DOHH2 (cell line): ENCODE data around the gene YWHAB.
A peak's percentile ranks its signal among the peaks of the same experiment; 100 is the strongest.
"Not testable (repeated sequence)": the region's sequence is repeated elsewhere in the genome, so short reads cannot be mapped to it uniquely, and the experiment has no call there.

Experiments used
- H3F3A ChIP-seq: fragments of 200-600 bp; sonication (generic), shearing (Covaris generic); 2 replicates; pipeline ENCODE4 v1.6.0; 2016; ENCODE audit warnings: antibody characterized with exemption, mild to moderate bottlenecking; ENCODE audit not compliant: control insufficient read depth, insufficient read depth
- H3K27ac ChIP-seq: fragments of 200-600 bp; sonication (generic); 2 replicates; pipeline ENCODE4 v1.5.1; 2014; ENCODE audit warnings: low read depth, mild to moderate bottlenecking, low read length, moderate library complexity
- H3K27me3 ChIP-seq: fragments of 200-600 bp; sonication (generic); 2 replicates; pipeline ENCODE4 v1.6.1; 2014; ENCODE audit warnings: mild to moderate bottlenecking, low read length, mixed read lengths; ENCODE audit not compliant: control insufficient read depth
- H3K36me3 ChIP-seq: fragments of 200-600 bp; sonication (generic); 2 replicates; pipeline ENCODE4 v1.6.1; 2014; ENCODE audit warnings: mild to moderate bottlenecking, low read length, moderate library complexity, mixed read lengths; ENCODE audit not compliant: control insufficient read depth
- H3K4me1 ChIP-seq: fragments of 200-600 bp; sonication (generic); 2 replicates; pipeline ENCODE4 v1.6.1; 2014; ENCODE audit warnings: mild to moderate bottlenecking, low read length, mixed read lengths; ENCODE audit not compliant: control insufficient read depth
- H3K4me2 ChIP-seq: fragments of 200-600 bp; sonication (generic); 2 replicates; pipeline ENCODE4 v1.6.0; 2014; ENCODE audit warnings: mild to moderate bottlenecking, low read length, moderate library complexity
- H3K4me3 ChIP-seq: fragments of 200-600 bp; sonication (generic); 2 replicates; pipeline ENCODE4 v1.5.1; 2014; ENCODE audit warnings: mild to moderate bottlenecking, low read length, mixed read lengths
- H3K79me2 ChIP-seq: fragments of 200-600 bp; sonication (generic); 2 replicates; pipeline ENCODE4 v1.6.1; 2014; ENCODE audit warnings: mild to moderate bottlenecking, low read length, mixed read lengths; ENCODE audit not compliant: control insufficient read depth
- H3K9me2 ChIP-seq: fragments of 200-600 bp; sonication (generic); replicated peaks from 2 replicates; pipeline ENCODE4 v1.6.1; 2014; ENCODE audit warnings: mild to moderate bottlenecking, low read length, mixed read lengths; ENCODE audit not compliant: control insufficient read depth
- H3K9me3 ChIP-seq: fragments of 200-600 bp; sonication (generic); 2 replicates; pipeline ENCODE4 v1.6.1; 2014; ENCODE audit warnings: antibody characterized with exemption, low read length, mixed read lengths; ENCODE audit not compliant: control insufficient read depth, insufficient read depth
- H4K20me1 ChIP-seq: fragments of 200-600 bp; sonication (generic); 2 replicates; pipeline ENCODE4 v1.6.0; 2014; ENCODE audit warnings: low read depth, mild to moderate bottlenecking, antibody characterized with exemption, low read length, moderate library complexity; ENCODE audit not compliant: control insufficient read depth, insufficient read depth
- EZH2phosphoT487 ChIP-seq: fragments of 200-600 bp; sonication (generic); IDR thresholded peaks from 2 replicates; pipeline ENCODE4 v1.6.1; 2017; ENCODE audit warnings: borderline replicate concordance, mild to moderate bottlenecking, antibody characterized with exemption, low read length, moderate library complexity, mixed read lengths
- TF ChIP-seq, protein P1 (sequence below): fragments of 200-600 bp; sonication (generic); IDR thresholded peaks from one replicate; pipeline ENCODE4 v1.5.1; 2014; ENCODE audit warnings: antibody characterized with exemption, mild to moderate bottlenecking, low read depth, low read length; ENCODE audit not compliant: poor library complexity, severe bottlenecking

The YWHAB gene

DNA sequence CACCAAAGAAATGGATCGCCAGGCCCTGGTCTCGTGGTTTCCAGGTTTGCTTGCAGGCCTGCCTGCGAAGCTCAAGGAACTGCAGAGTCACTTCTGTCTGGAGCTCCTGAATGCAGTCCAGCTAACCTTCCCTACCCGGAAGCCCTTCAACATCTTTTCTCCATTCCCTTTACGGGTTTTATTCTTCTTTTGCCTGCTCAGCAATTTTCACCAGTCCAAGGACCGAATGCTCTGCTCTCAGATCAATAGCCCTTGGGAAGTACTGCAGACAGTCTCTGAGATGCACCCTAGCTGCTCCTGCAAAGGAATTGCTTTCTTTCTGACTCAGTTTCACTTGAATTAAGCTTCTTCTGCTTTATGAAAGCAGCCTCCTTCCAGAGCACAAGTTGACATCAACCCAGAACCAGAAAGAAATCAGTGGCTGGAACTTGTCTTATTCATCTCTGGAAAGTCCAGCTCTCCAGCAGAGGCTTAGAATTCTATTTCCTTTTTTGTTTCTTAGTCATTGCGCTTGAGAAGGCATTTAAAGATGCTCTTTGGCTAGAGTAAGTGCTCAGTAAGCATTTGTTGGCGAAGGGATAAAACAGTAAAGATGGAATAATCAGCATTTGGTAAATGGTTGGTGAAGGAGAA is 18.7 kb upstream of the YWHAB start:
- peaks cover 13% of the 10 kb centered on the region for H3K27me3 ChIP-seq
- H3K9me2 ChIP-seq, result no peaks in the 10 kb centered on the region
- no peak overlapping the region for H3K27ac ChIP-seq
- peaks cover 9% of the 10 kb centered on the region for H3K4me1 ChIP-seq
- H3F3A ChIP-seq, result no peaks in the 10 kb centered on the region
- TF ChIP-seq, protein P1, sequence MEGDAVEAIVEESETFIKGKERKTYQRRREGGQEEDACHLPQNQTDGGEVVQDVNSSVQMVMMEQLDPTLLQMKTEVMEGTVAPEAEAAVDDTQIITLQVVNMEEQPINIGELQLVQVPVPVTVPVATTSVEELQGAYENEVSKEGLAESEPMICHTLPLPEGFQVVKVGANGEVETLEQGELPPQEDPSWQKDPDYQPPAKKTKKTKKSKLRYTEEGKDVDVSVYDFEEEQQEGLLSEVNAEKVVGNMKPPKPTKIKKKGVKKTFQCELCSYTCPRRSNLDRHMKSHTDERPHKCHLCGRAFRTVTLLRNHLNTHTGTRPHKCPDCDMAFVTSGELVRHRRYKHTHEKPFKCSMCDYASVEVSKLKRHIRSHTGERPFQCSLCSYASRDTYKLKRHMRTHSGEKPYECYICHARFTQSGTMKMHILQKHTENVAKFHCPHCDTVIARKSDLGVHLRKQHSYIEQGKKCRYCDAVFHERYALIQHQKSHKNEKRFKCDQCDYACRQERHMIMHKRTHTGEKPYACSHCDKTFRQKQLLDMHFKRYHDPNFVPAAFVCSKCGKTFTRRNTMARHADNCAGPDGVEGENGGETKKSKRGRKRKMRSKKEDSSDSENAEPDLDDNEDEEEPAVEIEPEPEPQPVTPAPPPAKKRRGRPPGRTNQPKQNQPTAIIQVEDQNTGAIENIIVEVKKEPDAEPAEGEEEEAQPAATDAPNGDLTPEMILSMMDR, result no peak
- no peak for TF ChIP-seq EZH2phosphoT487
- H3K36me3 ChIP-seq, result no peaks in the 10 kb centered on the region
- H3K9me3 ChIP-seq, result no peaks in the 10 kb centered on the region
- no peaks in the 10 kb centered on the region for H3K79me2 ChIP-seq
- peak overlapping the region; percentile 39; the same call in 1 of the 2 replicates for H3K4me2 ChIP-seq
- no peaks in the 10 kb centered on the region for H4K20me1 ChIP-seq
- no peak overlapping the region for H3K4me3 ChIP-seq

DNA sequence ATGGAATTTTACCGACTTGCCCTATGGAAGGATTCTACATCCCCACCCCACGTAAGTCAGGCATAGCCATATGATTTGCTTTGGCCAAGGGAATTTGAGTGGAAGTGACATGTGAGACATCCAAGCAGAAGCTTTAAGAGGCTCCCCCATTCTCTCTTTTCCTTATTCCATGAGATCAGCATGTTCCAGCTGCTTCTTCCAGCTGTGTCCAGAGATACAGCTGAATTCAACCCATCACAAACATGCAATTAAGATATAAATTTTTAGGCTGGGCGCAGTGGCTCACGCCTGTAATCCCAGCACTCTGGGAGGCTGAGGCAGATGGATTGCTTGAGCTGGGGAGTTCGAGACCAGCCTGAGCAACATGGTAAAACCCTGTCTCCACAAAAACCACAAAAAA is 16.0 kb upstream of the YWHAB start:
- H3F3A ChIP-seq, result no peaks in the 10 kb centered on the region

DNA sequence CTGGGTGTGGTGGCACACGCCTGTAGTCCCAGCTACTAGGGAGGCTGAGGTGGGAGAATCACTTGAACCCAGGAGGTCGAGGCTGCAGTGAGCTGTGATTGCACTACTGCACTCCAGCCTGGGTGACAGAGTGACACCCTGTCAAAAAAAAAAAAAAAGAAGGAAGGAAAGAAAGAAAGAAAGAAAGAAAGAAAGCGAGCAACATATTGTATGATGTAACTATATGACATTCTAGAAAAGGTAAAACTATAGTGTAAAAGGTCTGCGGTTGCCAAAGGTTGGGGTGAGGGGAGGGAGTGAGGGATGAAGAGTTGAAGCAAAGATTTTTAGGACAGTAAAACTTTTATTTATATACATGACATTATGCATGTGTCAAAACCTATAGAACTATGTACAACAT is 3.1 kb upstream of the YWHAB start:
- not testable (repeated sequence) for H3K27me3 ChIP-seq, H3K4me2 ChIP-seq, H3K27ac ChIP-seq, H3K4me3 ChIP-seq, H3K9me3 ChIP-seq, H3F3A ChIP-seq, H3K9me2 ChIP-seq
- H4K20me1 ChIP-seq, result peaks cover 12% of the 10 kb centered on the region; the same call in 1 of the 2 replicates
- peaks cover 17% of the 10 kb centered on the region for H3K36me3 ChIP-seq
- peaks cover 24% of the 10 kb centered on the region for H3K79me2 ChIP-seq
- H3K4me1 ChIP-seq, result peaks cover 17% of the 10 kb centered on the region

More for the DNA sequence above, 16.0 kb upstream of the YWHAB start:
- peaks cover 9% of the 10 kb centered on the region for H3K4me1 ChIP-seq
- H3K27me3 ChIP-seq, result peaks cover 20% of the 10 kb centered on the region
- H4K20me1 ChIP-seq, result no peaks in the 10 kb centered on the region
- H3K9me3 ChIP-seq, result no peaks in the 10 kb centered on the region
- no peak overlapping the region for H3K27ac ChIP-seq
- TF ChIP-seq, protein P1, result no peak
- TF ChIP-seq EZH2phosphoT487, result no peak
- no peaks in the 10 kb centered on the region for H3K36me3 ChIP-seq
- no peak overlapping the region for H3K4me3 ChIP-seq
- no peak overlapping the region for H3K4me2 ChIP-seq
- H3K9me2 ChIP-seq, result no peaks in the 10 kb centered on the region
- no peaks in the 10 kb centered on the region for H3K79me2 ChIP-seq

DNA sequence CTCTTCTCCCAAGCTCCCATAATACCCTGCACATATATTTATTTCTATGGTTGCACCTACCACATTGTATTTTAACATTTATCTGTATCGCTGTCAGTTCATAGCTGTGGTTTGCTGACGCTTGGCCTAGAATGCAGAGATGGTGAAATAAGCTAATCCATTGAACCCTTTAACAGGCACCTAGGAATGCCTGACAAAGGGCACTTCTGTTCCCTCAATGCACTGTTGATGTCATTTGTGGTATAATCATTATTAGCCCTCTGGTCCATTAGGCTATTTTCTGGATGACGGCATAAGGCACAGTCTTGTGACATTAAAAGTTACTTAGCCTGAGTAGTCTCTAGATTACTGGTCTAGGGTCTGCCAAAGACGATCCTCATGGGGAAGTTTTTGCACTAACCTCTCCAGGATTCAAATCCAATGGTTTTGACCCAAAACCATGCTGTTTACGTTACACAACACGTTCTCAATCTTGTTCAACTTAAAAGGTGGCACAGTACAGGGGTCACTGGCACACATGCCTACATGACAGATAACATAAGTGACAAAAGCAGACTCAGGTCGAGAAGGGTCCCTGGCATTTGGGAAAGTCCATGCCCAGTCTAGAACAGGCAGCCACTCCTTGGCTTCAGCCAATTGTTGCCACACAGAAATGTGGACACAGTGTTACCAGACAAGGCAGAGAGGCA is 2.1 kb upstream of the YWHAB start:
- H3K4me2 ChIP-seq, result no peak overlapping the region
- H4K20me1 ChIP-seq, result peaks cover 22% of the 10 kb centered on the region
- peaks cover 34% of the 10 kb centered on the region for H3K79me2 ChIP-seq
- H3K36me3 ChIP-seq, result peaks cover 27% of the 10 kb centered on the region
- H3F3A ChIP-seq, result no peaks in the 10 kb centered on the region
- H3K9me2 ChIP-seq, result no peaks in the 10 kb centered on the region
- no peak overlapping the region for H3K27ac ChIP-seq
- H3K9me3 ChIP-seq, result no peaks in the 10 kb centered on the region
- TF ChIP-seq, protein P1, result no peak
- TF ChIP-seq EZH2phosphoT487, result no peak
- peaks cover 3% of the 10 kb centered on the region for H3K27me3 ChIP-seq
- peaks cover 27% of the 10 kb centered on the region for H3K4me1 ChIP-seq
- H3K4me3 ChIP-seq, result no peak overlapping the region
